Measurements from ENCODE around the gene KMT2A.
A peak's percentile ranks its signal among the peaks of the same experiment; 100 is the strongest.

KMT2A gene

DNA sequence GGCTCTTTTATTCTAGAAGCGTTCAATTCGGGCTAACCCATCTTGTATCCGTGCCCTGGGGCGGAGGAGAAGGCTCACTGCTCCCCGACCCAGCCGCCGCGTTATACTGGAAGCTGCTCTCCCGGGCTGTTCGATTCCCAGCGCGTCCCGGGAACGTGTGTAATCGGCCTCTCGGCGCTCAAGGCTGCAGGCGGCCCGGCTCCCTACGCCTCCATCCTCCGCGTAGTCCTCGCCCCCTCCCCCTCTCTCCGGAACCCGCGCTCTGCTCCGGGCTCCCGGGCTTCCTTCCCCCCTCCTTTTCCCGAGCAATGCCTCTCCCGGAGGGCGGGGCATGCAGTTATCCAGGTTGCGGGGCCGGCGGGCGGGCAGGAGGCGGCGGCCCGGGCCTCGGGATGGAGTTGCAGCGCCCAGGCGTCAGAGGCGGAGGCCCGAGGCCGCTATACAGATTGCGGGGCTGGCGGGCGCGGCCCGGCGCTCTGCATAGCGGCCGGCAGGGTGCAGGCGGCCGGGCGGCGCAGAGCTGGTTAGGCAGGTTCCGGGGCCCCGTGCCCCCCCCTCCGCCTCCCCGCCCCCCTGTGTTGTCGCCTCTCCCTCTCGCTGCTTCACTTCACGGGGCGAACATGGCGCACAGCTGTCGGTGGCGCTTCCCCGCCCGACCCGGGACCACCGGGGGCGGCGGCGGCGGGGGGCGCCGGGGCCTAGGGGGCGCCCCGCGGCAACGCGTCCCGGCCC lies at the start of gene KMT2A:
TSS of gene KMT2A (plus strand) at position 600 of the 732 bp plus-strand sequence. CDS start at position 621, 21 bp downstream.
- TF ChIP-seq RAD21 (IDR thresholded peaks at IDR 0.05; ENCODE audit: low read depth) (no peak), EGR1 (IDR thresholded peaks at IDR 0.05) (no peak; the same call in none of the 2 replicates), FOXM1 (IDR thresholded peaks at IDR 0.05; ENCODE audit: borderline replicate concordance, low read depth) (no peak), MAX (IDR thresholded peaks at IDR 0.05) (peak; percentile 42; the same call in 1 of the 2 replicates), ZBTB7A (IDR thresholded peaks at IDR 0.05; ENCODE audit: low read depth) (0 out of 2 replicates have a peak, but pooled peaks have one; percentile 13), TEAD4 (IDR thresholded peaks at IDR 0.05) (no peak), CREB1 (IDR thresholded peaks at IDR 0.05; ENCODE audit: low read depth) (no peak), NFIC (IDR thresholded peaks at IDR 0.05) (peak; percentile 31; the same call in 1 of the 2 replicates), TAF1 (IDR thresholded peaks at IDR 0.05; ENCODE audit: low read depth) (peak; percentile 69), EP300 (IDR thresholded peaks at IDR 0.05; ENCODE audit: borderline replicate concordance) (peak; percentile 49; the same call in 1 of the 2 replicates), CEBPB (IDR thresholded peaks at IDR 0.05) (no peak), TCF12 (IDR thresholded peaks at IDR 0.05; ENCODE audit: low read depth) (peak; percentile 78), YY1 (IDR thresholded peaks at IDR 0.05; ENCODE audit: low read depth) (peak; percentile 82)
- TF ChIP-seq, protein P1, sequence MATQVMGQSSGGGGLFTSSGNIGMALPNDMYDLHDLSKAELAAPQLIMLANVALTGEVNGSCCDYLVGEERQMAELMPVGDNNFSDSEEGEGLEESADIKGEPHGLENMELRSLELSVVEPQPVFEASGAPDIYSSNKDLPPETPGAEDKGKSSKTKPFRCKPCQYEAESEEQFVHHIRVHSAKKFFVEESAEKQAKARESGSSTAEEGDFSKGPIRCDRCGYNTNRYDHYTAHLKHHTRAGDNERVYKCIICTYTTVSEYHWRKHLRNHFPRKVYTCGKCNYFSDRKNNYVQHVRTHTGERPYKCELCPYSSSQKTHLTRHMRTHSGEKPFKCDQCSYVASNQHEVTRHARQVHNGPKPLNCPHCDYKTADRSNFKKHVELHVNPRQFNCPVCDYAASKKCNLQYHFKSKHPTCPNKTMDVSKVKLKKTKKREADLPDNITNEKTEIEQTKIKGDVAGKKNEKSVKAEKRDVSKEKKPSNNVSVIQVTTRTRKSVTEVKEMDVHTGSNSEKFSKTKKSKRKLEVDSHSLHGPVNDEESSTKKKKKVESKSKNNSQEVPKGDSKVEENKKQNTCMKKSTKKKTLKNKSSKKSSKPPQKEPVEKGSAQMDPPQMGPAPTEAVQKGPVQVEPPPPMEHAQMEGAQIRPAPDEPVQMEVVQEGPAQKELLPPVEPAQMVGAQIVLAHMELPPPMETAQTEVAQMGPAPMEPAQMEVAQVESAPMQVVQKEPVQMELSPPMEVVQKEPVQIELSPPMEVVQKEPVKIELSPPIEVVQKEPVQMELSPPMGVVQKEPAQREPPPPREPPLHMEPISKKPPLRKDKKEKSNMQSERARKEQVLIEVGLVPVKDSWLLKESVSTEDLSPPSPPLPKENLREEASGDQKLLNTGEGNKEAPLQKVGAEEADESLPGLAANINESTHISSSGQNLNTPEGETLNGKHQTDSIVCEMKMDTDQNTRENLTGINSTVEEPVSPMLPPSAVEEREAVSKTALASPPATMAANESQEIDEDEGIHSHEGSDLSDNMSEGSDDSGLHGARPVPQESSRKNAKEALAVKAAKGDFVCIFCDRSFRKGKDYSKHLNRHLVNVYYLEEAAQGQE (IDR thresholded peaks at IDR 0.05; ENCODE audit: low read depth) = peak; percentile 28; the same call in 1 of the 2 replicates
- TF ChIP-seq, protein P2, sequence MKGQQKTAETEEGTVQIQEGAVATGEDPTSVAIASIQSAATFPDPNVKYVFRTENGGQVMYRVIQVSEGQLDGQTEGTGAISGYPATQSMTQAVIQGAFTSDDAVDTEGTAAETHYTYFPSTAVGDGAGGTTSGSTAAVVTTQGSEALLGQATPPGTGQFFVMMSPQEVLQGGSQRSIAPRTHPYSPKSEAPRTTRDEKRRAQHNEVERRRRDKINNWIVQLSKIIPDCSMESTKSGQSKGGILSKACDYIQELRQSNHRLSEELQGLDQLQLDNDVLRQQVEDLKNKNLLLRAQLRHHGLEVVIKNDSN (IDR thresholded peaks at IDR 0.05) = peak; percentile 23; the same call in 1 of the 2 replicates

- TF ChIP-seq EP300 (IDR thresholded peaks at IDR 0.05; ENCODE audit: borderline replicate concordance) (no peak), MAX (IDR thresholded peaks at IDR 0.05) (no peak)
These were observed 40.2 kb upstream of the KMT2A start for GRCh38 chr11:118396097-118396501.

DNA sequence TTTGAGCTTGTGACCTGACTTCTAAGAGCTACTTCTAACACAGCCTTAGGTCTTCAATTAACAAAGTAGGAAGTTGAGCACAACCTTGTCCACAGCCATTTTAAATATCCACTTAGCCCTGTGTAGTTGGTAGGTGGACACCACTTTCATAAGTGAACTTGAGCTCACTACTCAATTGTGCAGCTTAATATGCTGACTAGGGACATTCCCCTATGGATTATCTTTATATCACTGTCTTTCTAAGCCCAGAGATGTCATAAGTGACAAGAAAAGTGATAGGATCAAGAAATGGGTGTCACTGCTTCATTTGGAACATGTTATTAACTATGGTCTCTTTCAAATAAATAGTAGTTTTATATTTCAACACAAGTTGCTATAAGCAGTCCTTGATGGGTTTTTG lies 38.8 kb upstream of the KMT2A start:
- TF ChIP-seq MAX (IDR thresholded peaks at IDR 0.05) = no peak
- no peak for TF ChIP-seq YY1 (IDR thresholded peaks at IDR 0.05; ENCODE audit: low read depth)
- TF ChIP-seq TEAD4 (IDR thresholded peaks at IDR 0.05) = no peak
- TF ChIP-seq NFIC (IDR thresholded peaks at IDR 0.05) = no peak

DNA sequence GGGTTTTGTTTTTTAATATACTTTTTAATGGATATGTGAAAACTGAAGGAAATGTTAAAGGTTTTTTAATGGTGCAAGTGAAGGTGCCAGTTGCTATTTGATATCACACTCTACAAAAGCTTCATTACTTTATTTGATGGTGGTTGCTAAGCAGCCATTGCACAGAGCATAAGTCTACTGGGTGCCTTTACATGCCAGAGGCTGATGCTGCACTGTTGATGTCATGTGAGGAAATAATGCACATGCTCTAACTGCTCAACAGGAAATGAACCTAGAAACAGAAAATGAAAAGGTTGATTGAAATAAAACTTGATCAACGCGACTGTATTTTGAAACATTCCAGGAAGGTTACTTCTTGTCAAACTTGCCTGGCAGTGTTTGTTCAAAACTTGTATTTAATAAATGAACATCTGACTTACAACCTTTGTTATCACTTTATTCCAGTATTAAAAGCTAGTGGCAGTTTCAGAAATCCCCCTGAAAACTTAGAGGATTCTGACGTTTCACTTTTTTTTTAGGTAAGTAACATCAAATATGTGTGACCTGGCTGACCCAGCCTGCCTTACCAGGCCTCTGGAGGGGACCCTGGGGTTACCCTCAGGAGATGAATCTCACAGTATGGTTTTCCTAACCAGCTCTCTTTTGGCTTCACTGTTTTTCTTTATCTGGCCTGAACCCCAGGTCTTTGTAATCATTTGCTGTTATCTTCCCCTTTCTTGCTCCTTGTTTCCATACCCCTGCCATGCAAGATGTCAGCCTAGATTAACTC lies 37.3 kb upstream of the KMT2A start:
- TF ChIP-seq, protein P2 (IDR thresholded peaks at IDR 0.05) = no peak
- TF ChIP-seq CREB1 (IDR thresholded peaks at IDR 0.05; ENCODE audit: low read depth) (no peak), CEBPB (IDR thresholded peaks at IDR 0.05) (no peak), YY1 (IDR thresholded peaks at IDR 0.05; ENCODE audit: low read depth) (no peak), NFIC (IDR thresholded peaks at IDR 0.05) (no peak), EP300 (IDR thresholded peaks at IDR 0.05; ENCODE audit: borderline replicate concordance) (no peak), MAX (IDR thresholded peaks at IDR 0.05) (no peak), TEAD4 (IDR thresholded peaks at IDR 0.05) (no peak), FOXM1 (IDR thresholded peaks at IDR 0.05; ENCODE audit: borderline replicate concordance, low read depth) (no peak), TCF12 (IDR thresholded peaks at IDR 0.05; ENCODE audit: low read depth) (no peak), ZBTB7A (IDR thresholded peaks at IDR 0.05; ENCODE audit: low read depth) (no peak), EGR1 (IDR thresholded peaks at IDR 0.05) (no peak), RAD21 (IDR thresholded peaks at IDR 0.05; ENCODE audit: low read depth) (no peak), TAF1 (IDR thresholded peaks at IDR 0.05; ENCODE audit: low read depth) (no peak)
- TF ChIP-seq, protein P1 (IDR thresholded peaks at IDR 0.05; ENCODE audit: low read depth) = no peak

Measured in Ishikawa (cell line).